HepG2 (cell line): ENCODE measurements around the gene MVP. TPM values are rescaled to one million over a fixed set of nuclear protein-coding genes. Genes with fewer than 3 reads are reported as not detected.

Experiments
- ASH2L ChIP-seq: fragments of 300-600, 200-600 bp; sonication (generic); IDR thresholded peaks from 2 replicates; pipeline ENCODE4 v1.7.0; 2017; ENCODE audit warnings: low read depth, mild to moderate bottlenecking, moderate library complexity, mixed read lengths, low read length; ENCODE audit not compliant: insufficient read length
- DMTF1 ChIP-seq: sonication (generic); formaldehyde crosslinking; IDR thresholded peaks from 2 replicates; pipeline ENCODE4 v1.4.0; 2020; ENCODE audit warnings: mild to moderate bottlenecking, missing genetic modification reagents
- FOSL2 ChIP-seq: sonication (generic); formaldehyde crosslinking; IDR thresholded peaks from 2 replicates; pipeline ENCODE4 v1.4.0; 2020; ENCODE audit warnings: missing genetic modification reagents
- GATA4 ChIP-seq: sonication (generic); IDR thresholded peaks from 2 replicates; pipeline ENCODE4 v1.6.1; 2016; ENCODE audit warnings: antibody characterized with exemption, low read depth, borderline replicate concordance
- HBP1 ChIP-seq: IDR thresholded peaks from 2 replicates; pipeline ENCODE4 v1.6.1; 2016; ENCODE audit warnings: low read depth, control low read depth
- HNF4G ChIP-seq, 2 experiments: sonication (generic) in 1 of 2; formaldehyde crosslinking in 1 of 2; IDR thresholded peaks; 2 replicates each; pipeline versions ENCODE4 v1.4.0 to v1.6.1; 2011 to 2020; ENCODE audit warnings: borderline replicate concordance in 2 of 2, low read depth in 2 of 2, mild to moderate bottlenecking in 2 of 2, low read length in 1 of 2, missing genetic modification reagents in 1 of 2, moderate library complexity in 1 of 2
- MEF2D ChIP-seq: sonication (generic); formaldehyde crosslinking; IDR thresholded peaks from 2 replicates; pipeline ENCODE4 v1.5.1; 2020; ENCODE audit warnings: mild to moderate bottlenecking, missing genetic modification reagents
- PHF21A ChIP-seq: sonication (generic); formaldehyde crosslinking; IDR thresholded peaks from 2 replicates; pipeline ENCODE4 v1.5.0; 2020; ENCODE audit warnings: mild to moderate bottlenecking, missing genetic modification reagents
- RERE ChIP-seq: IDR thresholded peaks from 2 replicates; pipeline ENCODE4 v1.6.1; 2016; ENCODE audit warnings: low read depth, missing genetic modification reagents, missing compliant biosample characterization
- SMYD3 ChIP-seq: sonication (generic); formaldehyde crosslinking; IDR thresholded peaks from 2 replicates; pipeline ENCODE4 v1.8.1; 2023; ENCODE audit warnings: mild to moderate bottlenecking, missing genetic modification reagents
- SPEN ChIP-seq: sonication (generic); formaldehyde crosslinking; IDR thresholded peaks from 2 replicates; pipeline ENCODE4 v1.5.1; 2020; ENCODE audit warnings: low read depth, mild to moderate bottlenecking, missing genetic modification reagents
- TGIF2 ChIP-seq: IDR thresholded peaks from 2 replicates; pipeline ENCODE4 v1.6.1; 2016; ENCODE audit warnings: control low read depth, missing compliant biosample characterization
- ZFP1 ChIP-seq: IDR thresholded peaks from 2 replicates; pipeline ENCODE4 v1.6.1; 2016
- ZFYVE20 ChIP-seq: sonication (generic); formaldehyde crosslinking; IDR thresholded peaks from 2 replicates; pipeline ENCODE4 v1.8.0; 2023; ENCODE audit warnings: low read depth, mild to moderate bottlenecking, moderate library complexity, missing genetic modification reagents, borderline replicate concordance
- ZNF605 ChIP-seq: sonication (generic); formaldehyde crosslinking; IDR thresholded peaks from 2 replicates; pipeline ENCODE4 v1.8.0; 2022; ENCODE audit warnings: mild to moderate bottlenecking, missing genetic modification reagents
- ZNF7 ChIP-seq: IDR thresholded peaks from 2 replicates; pipeline ENCODE4 v1.6.1; 2016; ENCODE audit warnings: missing biosample characterization, missing genetic modification reagents
- ZNF768 ChIP-seq: sonication (generic); formaldehyde crosslinking; IDR thresholded peaks from 2 replicates; pipeline ENCODE4 v1.4.0; 2020; ENCODE audit warnings: missing genetic modification reagents
- ZNF770 ChIP-seq: sonication (generic); formaldehyde crosslinking; IDR thresholded peaks from 2 replicates; pipeline ENCODE4 v1.5.0; 2020; ENCODE audit warnings: mild to moderate bottlenecking, missing genetic modification reagents
- ZNF777 ChIP-seq: sonication (generic); formaldehyde crosslinking; IDR thresholded peaks from 2 replicates; pipeline ENCODE4 v1.4.0; 2020; ENCODE audit warnings: missing genetic modification reagents
- polyA plus RNA-seq, 8 experiments: library from polyadenylated mRNA; depleted of rRNA in 3 of 8; stranded (reverse) in 7 of 8; unstranded in 1 of 8; fragments of >200 nt; fragmentation: Illumina TruSeq in 4 of 8; extraction: Trizol in 4 of 8; gene quantifications; 2 replicates each; pipeline versions ENCODE4 v1.2.1 to v1.2.3, GENCODE V29; 2011 to 2016; ENCODE audit warnings: low read depth in 4 of 8, missing spikeins in 1 of 8, mixed read lengths in 1 of 8; ENCODE audit not compliant: insufficient read depth in 1 of 8
- total RNA-seq, 5 experiments: library from RNA; depleted of rRNA; stranded (reverse); fragments of >200 nt; fragmentation: Illumina TruSeq; extraction: Trizol; gene quantifications; 2 replicates each; pipeline ENCODE4 v1.2.3, GENCODE V29; 2016; ENCODE audit warnings: low read depth in 1 of 5

Gene MVP
- total and polyA plus RNA-seq, 2 of the 13 experiments (the other 11 are each of a cell fraction or from before 2014, with no cell fraction given) = 22.9 to 43.5 TPM

GRCh38 chr16:29821643-29822115, 1.4 kb downstream of the MVP start (continued):
- TF ChIP-seq ZNF770 (CRISPR knock-in tag) = peak; percentile 88
- TF ChIP-seq RERE (CRISPR knock-in tag) = no peak
- 0 out of 2 replicates have a peak, but pooled peaks have one; percentile 14 for TF ChIP-seq MEF2D
- peak; percentile 4; the same call in 1 of the 2 replicates for TF ChIP-seq GATA4
- no peak for TF ChIP-seq ZNF7 (CRISPR knock-in tag)
- TF ChIP-seq ZNF605 (CRISPR knock-in tag) = peak; percentile 56
- TF ChIP-seq SPEN (CRISPR knock-in tag) = 0 out of 2 replicates have a peak, but pooled peaks have one; percentile 35
- TF ChIP-seq SMYD3 = 0 out of 2 replicates have a peak, but pooled peaks have one; percentile 43
- TF ChIP-seq FOSL2 (CRISPR knock-in tag) = peak; percentile 65
- TF ChIP-seq ZFP1 (CRISPR knock-in tag) = no peak
- 0 out of 2 replicates have a peak, but pooled peaks have one; percentile 1 for TF ChIP-seq HNF4G (IDR thresholded peaks at IDR 0.05; ENCODE audit: borderline replicate concordance, low read depth, low read length)
- TF ChIP-seq HNF4G (CRISPR knock-in tag; IDR thresholded peaks at IDR 0.05; ENCODE audit: borderline replicate concordance, low read depth) = no peak
- 0 out of 2 replicates have a peak, but pooled peaks have one; percentile 35 for TF ChIP-seq HBP1 (CRISPR knock-in tag)
- TF ChIP-seq ZFYVE20 = no peak
- TF ChIP-seq TGIF2 = 0 out of 2 replicates have a peak, but pooled peaks have one; percentile 26
- TF ChIP-seq ASH2L = peak; percentile 21
- no peak for TF ChIP-seq ZNF777 (CRISPR knock-in tag)
- TF ChIP-seq PHF21A (CRISPR knock-in tag) = no peak
- TF ChIP-seq ZNF768 (CRISPR knock-in tag) = 0 out of 2 replicates have a peak, but pooled peaks have one; percentile 31
- TF ChIP-seq DMTF1 (CRISPR knock-in tag) = no peak
